ENCODE data around the gene ZFC3H1.

ZFC3H1 gene

GRCh38 chr12:71664411-71665089 is 902 bp upstream of the ZFC3H1 start:
- ChIA-PET POLR2A (interaction anchor here (1.1 to 2.7 kb wide), 5 partner anchors 13 to 86 kb away, joined by 3 to 33 read pairs (median 5); partner anchors contain the start of gene TMEM19), CTCF (interaction anchor here (0.6 to 2.9 kb wide), 11 partner anchors 8 to 185 kb away, joined by 3 to 33 read pairs (median 6); partner anchors contain the start of gene TMEM19)
- no peak for DNase-seq (ENCODE audit: low read depth, low spot score)
- peak overlapping the region; percentile 88 for H3K4me3 ChIP-seq (ENCODE audit: low read depth, low read length)
- no peak for TF ChIP-seq CTCF (IDR thresholded peaks at IDR 0.05; ENCODE audit: insufficient read depth, low read length, missing control alignments)

GRCh38 chr12:71662849-71663560 is 643 bp downstream of the ZFC3H1 start:
- ChIA-PET CTCF (interaction anchor here (0.7 to 2.9 kb wide), 15 partner anchors 8 to 96 kb away, joined by 3 to 33 read pairs (median 6); partner anchors contain the start of gene TMEM19), POLR2A (interaction anchor here (0.9 to 2.7 kb wide), 8 partner anchors 12 to 88 kb away, joined by 3 to 33 read pairs (median 4); partner anchors contain the start of gene TMEM19)
- peak overlapping the region; percentile 88 for H3K4me3 ChIP-seq (ENCODE audit: low read depth, low read length)
- no peak for DNase-seq (ENCODE audit: low read depth, low spot score)
- TF ChIP-seq CTCF (IDR thresholded peaks at IDR 0.05; ENCODE audit: insufficient read depth, low read length, missing control alignments), result no peak

GRCh38 chr12:71661977-71662530 is 1.6 kb downstream of the ZFC3H1 start:
- DNase-seq (ENCODE audit: low read depth, low spot score), result no peak
- no peak for TF ChIP-seq CTCF (IDR thresholded peaks at IDR 0.05; ENCODE audit: insufficient read depth, low read length, missing control alignments)
- POLR2A ChIA-PET, result interaction anchor here (0.7 to 2.7 kb wide), 2 partner anchors 19 to 23 kb away, joined by 6 to 33 read pairs; partner anchors contain the start of gene TMEM19
- CTCF ChIA-PET, result interaction anchor here (0.7 to 2.9 kb wide), 7 partner anchors 10 to 89 kb away, joined by 3 to 33 read pairs (median 4); partner anchors contain the start of gene TMEM19
- H3K4me3 ChIP-seq (ENCODE audit: low read depth, low read length), result peak overlapping the region; percentile 88

DNA sequence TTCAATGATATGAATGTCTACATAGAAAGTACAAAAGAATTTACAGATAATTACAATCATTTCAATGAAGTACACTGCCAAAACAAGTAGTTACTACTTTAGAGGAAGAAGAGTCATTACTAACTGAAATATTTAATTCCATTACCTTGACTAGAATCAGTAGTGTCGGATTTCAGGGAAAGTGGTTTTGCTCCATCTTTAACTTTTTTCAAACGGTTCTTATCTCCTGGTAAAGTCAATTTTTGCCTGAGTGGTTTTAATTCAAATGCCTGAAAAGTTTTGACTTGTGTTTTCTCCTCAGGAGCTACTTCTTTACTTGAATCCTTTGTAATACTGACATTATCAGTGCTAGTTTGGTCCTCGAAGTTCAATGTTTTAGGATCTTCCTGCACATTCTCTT is 6.9 kb downstream of the ZFC3H1 start:
- TF ChIP-seq CTCF (IDR thresholded peaks at IDR 0.05; ENCODE audit: insufficient read depth, low read length, missing control alignments), result no peak
- no peak for DNase-seq (ENCODE audit: low read depth, low spot score)
- H3K4me3 ChIP-seq (ENCODE audit: low read depth, low read length), result no peak overlapping the region
- POLR2A ChIA-PET, result no interaction called here
- CTCF ChIA-PET, result interaction anchor here (0.6 to 0.9 kb wide), 2 partner anchors 9 to 91 kb away, joined by 3 read pairs; no protein-coding TSS in a partner anchor

- TF ChIP-seq CTCF (IDR thresholded peaks at IDR 0.05; ENCODE audit: insufficient read depth, low read length, missing control alignments), result no peak
- H3K4me3 ChIP-seq (ENCODE audit: low read depth, low read length), result no peak overlapping the region
- POLR2A ChIA-PET, result interaction anchor here (0.5 to 0.6 kb wide), 2 partner anchors 27 to 36 kb away, joined by 3 read pairs; no protein-coding TSS in a partner anchor
- DNase-seq (ENCODE audit: low read depth, low spot score), result no peak
- CTCF ChIA-PET, result interaction anchor here (3.8 kb wide), 1 partner anchor 91 kb away, joined by 16 read pairs; no protein-coding TSS in a partner anchor
Measured at GRCh38 chr12:71655907-71656306, 7.7 kb downstream of the ZFC3H1 start.
